LNCaP clone FGC (cell line): ENCODE data around the gene MRPS6.

Experiments used
- DNase-seq: peaks from one replicate; pipeline ENCODE4 v3.0.0-alpha.2; 2011; ENCODE audit warnings: low read depth
- H3K4me3 ChIP-seq: 2 replicates; pipeline ENCODE4 v1.5.1; 2011; ENCODE audit warnings: mild to moderate bottlenecking, low read depth, low read length, control low read depth
- CTCF ChIP-seq: IDR thresholded peaks from 2 replicates; pipeline ENCODE4 v1.5.1; 2012; ENCODE audit warnings: mild to moderate bottlenecking; ENCODE audit not compliant: control insufficient read depth, insufficient read depth; ENCODE audit errors: extremely low read depth

MRPS6 gene

GRCh38 chr21:34076835-34077234 is 3.5 kb downstream of the MRPS6 start:
- H3K4me3 ChIP-seq, result no peak overlapping the region
- no peak for DNase-seq
- no peak for TF ChIP-seq CTCF

GRCh38 chr21:34077888-34078287 is 4.5 kb downstream of the MRPS6 start:
- DNase-seq, result no peak
- no peak overlapping the region for H3K4me3 ChIP-seq
- no peak for TF ChIP-seq CTCF

GRCh38 chr21:34078915-34079314 is 5.5 kb downstream of the MRPS6 start:
- no peak overlapping the region for H3K4me3 ChIP-seq
- no peak for TF ChIP-seq CTCF
- no peak for DNase-seq

GRCh38 chr21:34080710-34081109 is 7.3 kb downstream of the MRPS6 start:
- TF ChIP-seq CTCF, result no peak
- no peak overlapping the region for H3K4me3 ChIP-seq

GRCh38 chr21:34082769-34083168 is 9.4 kb downstream of the MRPS6 start:
- peak overlapping the region; percentile 13; the same call in 1 of the 2 replicates for H3K4me3 ChIP-seq
- no peak for TF ChIP-seq CTCF
- peak; percentile 55 for DNase-seq

More at GRCh38 chr21:34080710-34081109, 7.3 kb downstream of the MRPS6 start:
- DNase-seq, result no peak

- H3K4me3 ChIP-seq, result no peak overlapping the region
- no peak for TF ChIP-seq CTCF
- no peak for DNase-seq
Measured at GRCh38 chr21:34083357-34083756, 10.0 kb downstream of the MRPS6 start.

- no peak for TF ChIP-seq CTCF
- no peak for DNase-seq
- no peak overlapping the region for H3K4me3 ChIP-seq
Measured at GRCh38 chr21:34085129-34085528, 11.8 kb downstream of the MRPS6 start.
